Measurements from ENCODE around the gene FIBIN.

FIBIN gene

GRCh38 chr11:27004103-27004502 is 10.2 kb downstream of the FIBIN start:
- no peak for DNase-seq (ENCODE audit: low spot score)
- in situ Hi-C loops (cut with MboI; ENCODE audit: low sequenced_read_pairs, unreplicated experiment) = no loop called here
- no peak for TF ChIP-seq CTCF (IDR thresholded peaks at IDR 0.05; ENCODE audit: borderline replicate concordance, control extremely low read depth, extremely low read depth, insufficient read depth, missing control alignments)

- no peak for TF ChIP-seq CTCF (IDR thresholded peaks at IDR 0.05; ENCODE audit: borderline replicate concordance, control extremely low read depth, extremely low read depth, insufficient read depth, missing control alignments)
- in situ Hi-C loops (cut with MboI; ENCODE audit: low sequenced_read_pairs, unreplicated experiment) = no loop called here
- DNase-seq (ENCODE audit: low spot score) = no peak
Observed at GRCh38 chr11:27008811-27009535, 15.1 kb downstream of the FIBIN start.

DNA sequence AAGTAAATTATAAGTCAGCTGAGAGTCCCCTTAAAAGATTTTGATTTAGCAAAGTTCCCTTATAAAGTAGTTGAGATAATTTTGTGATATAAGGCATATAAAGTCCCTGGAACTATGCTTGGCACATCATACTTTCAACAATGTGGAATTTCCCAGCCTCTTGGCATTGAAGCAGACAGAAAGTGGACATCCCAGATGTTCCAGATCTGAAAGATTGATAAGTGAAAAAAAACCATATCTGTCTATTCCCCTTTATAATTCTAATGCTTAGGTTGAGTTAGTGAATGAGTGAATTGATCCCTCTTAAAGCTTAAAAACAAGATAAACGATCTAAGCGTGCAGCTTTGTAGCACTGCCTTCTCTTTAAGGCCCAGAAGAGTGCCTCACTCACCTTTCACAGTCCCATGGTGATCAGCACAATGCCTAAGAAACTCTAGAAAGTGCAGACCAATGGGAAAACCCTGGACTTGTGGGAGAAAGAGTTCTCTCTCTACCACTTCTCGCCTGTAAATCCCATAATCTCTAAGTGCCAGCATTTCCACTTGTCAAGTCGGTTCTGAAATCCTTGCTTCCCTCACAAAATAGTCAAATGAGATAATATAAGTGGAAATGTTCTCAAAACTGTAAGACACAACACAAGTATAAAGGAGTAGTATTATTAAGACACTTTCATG is 17.8 kb downstream of the FIBIN start:
- no peak for DNase-seq (ENCODE audit: low spot score)
- in situ Hi-C loops (cut with MboI; ENCODE audit: low sequenced_read_pairs, unreplicated experiment) = no loop called here
- TF ChIP-seq CTCF (IDR thresholded peaks at IDR 0.05; ENCODE audit: borderline replicate concordance, control extremely low read depth, extremely low read depth, insufficient read depth, missing control alignments) = no peak

DNA sequence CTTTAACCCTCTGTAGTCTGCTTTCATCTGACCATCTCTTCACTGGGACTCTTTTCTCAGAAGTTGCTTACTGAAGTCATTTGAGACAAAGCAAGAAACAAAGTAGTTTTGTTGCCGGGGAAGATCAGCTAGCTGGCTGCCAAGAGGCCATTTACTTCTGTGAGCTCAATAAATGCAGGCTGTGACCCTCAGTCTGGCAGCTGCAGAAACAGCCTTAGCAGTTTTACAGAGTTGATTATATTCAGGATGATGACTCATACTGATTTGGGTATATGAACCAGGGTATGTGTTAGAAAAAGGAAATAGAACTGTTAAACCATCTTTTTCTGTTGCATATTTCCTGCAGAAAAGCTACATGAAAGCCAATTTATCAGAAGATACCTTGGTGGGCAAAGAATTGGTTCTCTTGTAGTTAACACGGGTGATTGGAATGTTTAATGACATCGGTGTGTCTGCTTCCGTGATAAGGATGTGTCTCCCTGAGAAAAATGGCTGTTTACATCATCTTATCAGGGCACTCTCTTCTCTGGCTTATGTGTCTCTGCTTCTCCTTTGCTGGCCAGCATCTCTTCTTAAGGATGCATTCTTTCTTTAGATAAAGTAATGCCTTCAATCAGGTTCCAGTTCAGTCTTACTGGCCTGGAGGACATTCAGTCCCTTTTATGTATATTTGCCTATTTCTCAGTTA is 18.5 kb downstream of the FIBIN start:
- no peak for DNase-seq (ENCODE audit: low spot score)
- TF ChIP-seq CTCF (IDR thresholded peaks at IDR 0.05; ENCODE audit: borderline replicate concordance, control extremely low read depth, extremely low read depth, insufficient read depth, missing control alignments) = no peak
- in situ Hi-C loops (cut with MboI; ENCODE audit: low sequenced_read_pairs, unreplicated experiment) = no loop called here

- no peak for TF ChIP-seq CTCF (IDR thresholded peaks at IDR 0.05; ENCODE audit: borderline replicate concordance, control extremely low read depth, extremely low read depth, insufficient read depth, missing control alignments)
- DNase-seq (ENCODE audit: low spot score) = no peak
- in situ Hi-C loops (cut with MboI; ENCODE audit: low sequenced_read_pairs, unreplicated experiment) = no loop called here
Observed at GRCh38 chr11:27013781-27014361, 20.0 kb downstream of the FIBIN start.

- TF ChIP-seq CTCF (IDR thresholded peaks at IDR 0.05; ENCODE audit: borderline replicate concordance, control extremely low read depth, extremely low read depth, insufficient read depth, missing control alignments) = no peak
- no peak for DNase-seq (ENCODE audit: low spot score)
- in situ Hi-C loops (cut with MboI; ENCODE audit: low sequenced_read_pairs, unreplicated experiment) = no loop called here
Observed at GRCh38 chr11:27018902-27019529, 25.1 kb downstream of the FIBIN start.

Measured in GM13976 (cell line).